GM19351 (cell line): Measurements from ENCODE around the gene CDYL.
A peak's percentile ranks its signal among the peaks of the same experiment; 100 is the strongest.

Experiments
- ATAC-seq: cut with Tn5 transposase; IDR thresholded peaks from one replicate; pipeline ENCODE4 v1.9.1; 2021; ENCODE audit warnings: mild to moderate bottlenecking, moderate library complexity; ENCODE audit not compliant: unreplicated experiment

The CDYL gene

DNA sequence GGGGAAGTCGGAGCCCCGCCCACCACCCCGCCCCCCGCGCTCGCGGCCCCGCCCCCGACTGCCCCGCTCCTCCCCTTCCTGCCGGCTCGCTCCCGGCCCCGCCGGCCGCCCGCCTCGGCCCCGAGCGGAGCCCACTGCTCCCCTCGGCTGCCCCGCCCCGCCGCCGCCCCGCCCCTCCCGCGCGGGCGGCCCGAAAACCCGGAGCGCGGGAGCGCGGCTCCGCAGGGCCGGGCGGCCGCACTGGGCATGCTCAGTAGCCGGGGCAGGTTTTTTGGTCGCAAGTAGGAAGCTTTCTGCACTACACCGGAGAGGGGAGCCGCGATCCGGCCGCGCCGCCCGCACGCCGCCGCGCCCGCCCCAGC is at the start of gene CDYL:
Gene CDYL (plus strand): TSS at position 274 of the 362 bp plus-strand sequence. CDS start 380 bp downstream, outside the sequence.
- ATAC-seq: peak; percentile 55

DNA sequence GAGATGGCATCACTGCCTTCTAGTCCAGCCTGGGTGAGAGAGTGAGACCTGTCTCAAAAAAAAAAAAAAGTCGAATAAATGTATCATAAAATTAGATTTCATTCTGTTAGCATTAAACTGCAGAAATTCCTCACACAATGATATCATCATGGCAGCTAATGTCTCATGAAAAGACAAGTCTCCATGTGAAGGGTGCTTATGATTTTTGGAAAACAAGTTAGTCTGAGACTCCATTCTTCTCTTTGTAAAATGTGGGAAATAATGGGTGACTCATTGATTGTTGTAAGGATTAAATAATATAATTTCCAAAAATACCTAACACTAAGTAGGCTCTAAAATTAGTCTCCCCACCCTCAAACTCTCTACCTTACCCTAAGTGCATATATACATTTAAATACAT is 49.6 kb upstream of the CDYL start:
- ATAC-seq: no peak

- no peak for ATAC-seq
Measured at GRCh38 chr6:4727217-4727616, 49.0 kb upstream of the CDYL start.

- no peak for ATAC-seq
Measured at GRCh38 chr6:4727671-4728435, 48.4 kb upstream of the CDYL start.

- no peak for ATAC-seq
Measured at GRCh38 chr6:4728436-4728769, 47.8 kb upstream of the CDYL start.

DNA sequence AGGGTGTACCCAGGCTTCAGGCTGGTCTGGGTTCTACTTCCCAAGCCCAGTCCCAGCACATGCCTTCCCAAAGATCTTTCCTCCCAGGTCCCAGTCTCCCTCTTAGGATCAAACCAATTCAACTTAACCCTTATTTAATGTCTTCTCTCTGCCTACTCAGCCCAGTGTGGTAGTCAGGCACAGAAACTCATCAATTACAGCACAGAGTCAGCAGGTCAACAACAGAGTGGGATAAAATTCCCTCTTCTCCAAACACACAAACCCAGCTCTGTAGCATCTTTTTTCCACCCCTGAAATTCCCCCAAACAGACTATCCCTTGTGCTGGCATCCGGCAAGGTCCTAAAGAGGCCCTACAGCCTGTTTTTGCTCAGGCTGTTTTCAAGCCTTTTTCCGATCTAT is 47.3 kb upstream of the CDYL start:
- no peak for ATAC-seq

DNA sequence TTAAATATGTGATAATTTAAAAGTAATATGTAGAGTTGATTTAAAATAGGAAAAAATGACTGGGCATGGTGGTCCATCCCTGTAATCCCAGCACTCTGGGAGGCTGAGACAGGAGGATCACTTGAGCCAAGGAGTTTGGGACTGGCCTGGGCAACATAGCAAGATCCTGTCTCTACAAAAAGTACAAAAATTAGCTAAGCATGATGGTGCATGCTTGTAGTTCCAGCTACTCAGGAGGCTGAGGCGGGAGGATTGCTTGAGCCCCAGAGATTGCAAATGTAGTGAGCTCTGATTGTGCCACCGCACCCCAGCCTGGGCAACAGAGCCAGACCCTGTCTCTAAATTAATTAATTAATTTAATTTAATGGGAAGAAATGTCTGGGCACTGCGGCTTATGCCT is 44.2 kb upstream of the CDYL start:
- ATAC-seq: no peak

GRCh38 chr6:4732691-4733315 is 43.4 kb upstream of the CDYL start:
- ATAC-seq: no peak

- no peak for ATAC-seq
Measured at GRCh38 chr6:4736371-4736873, 39.8 kb upstream of the CDYL start.

- ATAC-seq: no peak
Measured at GRCh38 chr6:4740032-4740431, 36.2 kb upstream of the CDYL start.

DNA sequence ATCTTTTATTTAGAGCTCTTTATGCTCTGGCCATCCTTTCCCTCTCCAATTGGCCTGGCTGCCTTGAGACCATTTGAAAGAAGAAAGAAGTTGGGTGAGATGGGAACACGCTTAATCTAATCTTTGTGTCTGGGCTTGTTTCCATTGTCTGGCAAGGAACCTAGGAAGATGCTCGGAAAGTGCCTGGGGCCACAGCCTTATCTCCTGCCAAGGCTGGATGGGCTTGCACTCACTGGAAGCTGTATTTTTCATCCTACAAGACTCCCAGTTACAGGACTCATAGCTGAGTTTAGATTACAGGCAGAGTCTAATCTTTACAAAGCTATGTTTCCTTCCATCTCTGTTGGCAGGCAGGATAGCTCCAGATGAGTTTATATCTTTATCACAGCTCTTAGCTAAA is 33.1 kb upstream of the CDYL start:
- ATAC-seq: no peak

DNA sequence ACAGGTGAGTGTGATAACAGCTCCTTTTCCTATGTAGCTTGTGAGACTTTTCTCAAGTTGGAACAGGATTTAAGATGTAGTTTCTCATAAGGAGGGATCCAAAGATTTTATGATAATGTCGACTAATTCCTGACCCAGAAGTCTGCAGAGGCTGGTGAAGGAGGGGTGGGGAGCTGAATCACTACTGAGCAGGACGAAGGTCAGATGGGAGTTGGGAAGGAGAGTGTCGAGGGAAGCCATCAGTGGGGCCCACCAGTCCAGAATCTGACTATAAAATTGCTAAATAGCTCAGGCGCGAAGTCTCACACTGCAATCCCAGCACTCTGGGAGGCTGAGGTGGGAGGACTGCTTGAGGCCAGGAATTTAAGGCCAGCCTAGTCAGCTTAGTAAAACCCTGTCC is 32.3 kb upstream of the CDYL start:
- no peak for ATAC-seq

GRCh38 chr6:4747588-4747987 is 28.6 kb upstream of the CDYL start:
- ATAC-seq: no peak

DNA sequence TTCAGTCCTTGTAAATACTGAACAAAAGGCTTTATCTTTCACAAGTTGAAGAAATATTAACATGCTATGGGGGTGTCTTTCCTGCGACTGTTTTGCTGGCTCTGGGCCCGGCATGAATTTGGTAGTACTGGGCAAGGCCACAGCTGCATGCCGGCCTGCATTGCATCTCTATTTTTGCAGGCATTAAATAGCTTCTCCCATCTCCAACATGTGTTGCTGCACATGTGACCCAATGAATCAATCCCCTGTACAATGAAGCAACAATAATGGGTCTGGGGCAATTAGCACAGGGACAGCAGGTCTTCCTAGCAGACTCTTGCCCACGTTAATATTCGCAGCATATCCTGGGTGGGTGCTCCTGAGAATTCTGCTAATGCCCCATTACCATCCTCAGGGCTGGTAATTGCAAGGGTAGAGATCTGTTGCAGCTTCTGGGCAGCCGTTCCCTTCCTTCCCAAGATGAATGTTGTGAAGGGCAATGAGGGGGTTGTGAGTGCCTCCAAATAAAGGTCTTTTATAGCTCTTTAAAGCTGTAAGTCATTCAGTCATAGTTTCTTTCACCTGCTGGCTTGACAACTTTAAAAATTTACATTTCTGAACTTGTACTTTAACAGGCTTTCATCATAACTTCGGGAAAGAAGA is 24.3 kb upstream of the CDYL start:
- ATAC-seq: no peak

DNA sequence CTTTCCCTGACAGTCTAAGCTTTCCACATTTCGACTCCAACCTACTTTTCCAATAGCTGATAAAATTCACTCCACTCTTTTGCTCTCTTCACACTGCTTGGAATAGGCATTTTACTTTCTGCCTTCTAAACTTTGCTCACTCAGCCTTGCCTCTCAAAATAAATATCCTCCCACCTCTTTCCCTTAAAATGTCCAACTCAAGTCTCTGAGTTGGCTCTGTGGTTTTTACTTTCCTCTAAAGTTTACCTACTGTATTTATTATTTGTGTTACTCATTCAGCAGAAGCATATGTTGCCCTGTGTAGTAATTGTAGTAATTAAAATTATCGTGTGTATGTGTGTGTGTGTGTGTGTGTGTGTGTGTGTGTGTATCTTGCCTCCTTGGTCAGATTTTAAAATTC is 20.0 kb upstream of the CDYL start:
- no peak for ATAC-seq

DNA sequence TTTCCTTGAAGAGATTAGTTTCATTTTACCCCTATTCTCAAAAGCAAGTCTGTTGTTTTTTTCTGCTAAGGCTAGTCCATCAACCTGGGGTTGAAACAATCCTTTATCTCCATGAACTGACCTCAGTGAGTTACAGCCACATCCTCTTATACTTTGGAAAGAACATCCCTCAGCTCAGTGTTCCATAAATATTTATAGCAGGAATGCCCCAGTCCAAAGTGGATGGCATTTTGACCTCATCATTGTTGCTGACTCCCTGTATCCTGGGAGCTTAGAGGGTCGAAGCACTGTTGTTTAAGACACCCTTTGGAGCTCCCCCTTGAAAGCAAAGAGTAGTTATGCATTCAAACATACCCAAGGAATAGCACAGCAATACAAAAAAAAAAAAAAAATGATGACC is 16.2 kb upstream of the CDYL start:
- no peak for ATAC-seq

- ATAC-seq: no peak
Measured at GRCh38 chr6:4760773-4761172, 15.4 kb upstream of the CDYL start.

GRCh38 chr6:4762294-4762693 is 13.9 kb upstream of the CDYL start:
- no peak for ATAC-seq

- ATAC-seq: no peak
Measured at GRCh38 chr6:4763921-4764320, 12.3 kb upstream of the CDYL start.

DNA sequence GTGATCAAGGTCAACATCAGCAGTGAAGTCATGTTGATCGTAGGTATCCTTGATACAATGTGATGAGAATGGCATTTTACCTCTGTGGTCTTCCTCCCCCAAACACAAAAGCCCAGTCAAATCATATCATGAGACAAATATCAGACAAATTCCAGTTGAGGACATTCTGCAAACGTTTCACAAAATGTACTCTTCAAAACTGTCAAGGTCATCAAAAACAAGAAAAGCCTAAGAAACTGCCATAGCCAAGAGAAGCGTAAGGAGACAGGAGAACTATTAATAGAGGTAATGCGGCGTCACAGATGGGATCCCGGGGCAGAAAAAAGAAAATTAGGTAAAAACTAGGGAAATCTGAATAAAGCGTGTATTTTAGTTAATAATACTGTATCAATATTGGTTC is 7.4 kb upstream of the CDYL start:
- no peak for ATAC-seq

DNA sequence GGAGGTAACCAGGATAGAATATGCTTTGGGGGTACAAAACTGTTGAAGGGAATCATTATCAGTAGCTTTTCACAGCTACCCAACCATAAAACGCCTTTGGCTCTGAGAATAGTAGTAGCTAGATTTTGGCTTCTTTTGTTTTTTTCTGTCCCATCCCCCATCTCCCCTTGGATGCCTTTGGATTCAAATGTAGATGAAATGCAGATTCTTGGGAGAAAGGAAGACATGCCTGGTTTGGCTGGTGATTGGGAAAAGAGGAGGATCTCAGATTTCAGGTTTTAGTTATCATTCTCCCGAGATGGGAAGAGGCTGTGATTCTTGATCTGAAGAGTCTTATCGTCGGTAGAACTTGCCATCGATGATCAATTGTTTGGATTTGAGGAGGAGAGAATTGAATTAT is 3.5 kb upstream of the CDYL start:
- ATAC-seq: no peak

GRCh38 chr6:4773181-4773580 is 3.0 kb upstream of the CDYL start:
- ATAC-seq: no peak
